K562 (cell line): ENCODE results near the gene CTNNA3. TPM values are rescaled to one million over a fixed set of nuclear protein-coding genes. Genes with fewer than 3 reads are reported as not detected.

Experiments used
- ATAC-seq: fragments of 200-7000 bp; cut with Tn5 transposase; 3 replicates; pipeline ENCODE4 v1.9.1; 2020; ENCODE audit warnings: moderate library complexity
- BruUV-seq: library from RNA; stranded (reverse); fragments of 400-500 nt; replicated peaks from 2 replicates; lab custom pipeline; 2021; lab: Mats Ljungman, UMichigan
- CTCF ChIA-PET: fragments of 300-600 bp; formaldehyde crosslinking; extraction: SDS; loops from one replicate; lab custom pipeline; 2021; ENCODE audit warnings: low intra/inter-chr PET ratio; lab: Yijun Ruan, JAX
- POLR2A ChIA-PET: fragments of 300-600, 350-650 bp; sonication (Branson Sonifier 250); formaldehyde crosslinking; extraction: SDS; loops from one replicate; lab custom pipeline; 2021; ENCODE audit warnings: antibody characterized with exemption, inconsistent platforms; lab: Yijun Ruan, JAX
- DNase-seq, 4 experiments: peaks; one replicate each; pipeline versions ENCODE4 v3.0.0 to v3.0.0-alpha.2; 2011 to 2018; ENCODE audit warnings: low spot score in 3 of 4, mixed read lengths in 3 of 4; ENCODE audit errors: extremely low read depth in 1 of 4
- FAIRE-seq: peaks from 2 replicates; lab custom pipeline; 2011; peaks lifted over from hg19 to GRCh38; lab: Jason Lieb, UNC
- H2AFZ ChIP-seq: 2 replicates; pipeline ENCODE4 v1.6.0; 2011; ENCODE audit warnings: low read depth, low read length, control low read depth, inconsistent platforms
- H3K27ac ChIP-seq: fragments of 200-600 bp; 3 replicates; pipeline ENCODE4 v1.8.0; 2011; ENCODE audit warnings: low read depth, mild to moderate bottlenecking, control low read depth, inconsistent platforms, low read length, moderate library complexity, mixed read lengths; ENCODE audit errors: extremely low read depth
- H3K27me3 ChIP-seq, 2 experiments: fragments of 300-600 bp in 1 of 2; 2 replicates in 1 of 2; 3 replicates in 1 of 2; pipeline versions ENCODE4 v1.6.0 to v1.8.0; 2011; ENCODE audit warnings: inconsistent platforms in 2 of 2, low read length in 2 of 2, mild to moderate bottlenecking in 1 of 2, mixed read lengths in 1 of 2, moderate library complexity in 1 of 2; ENCODE audit not compliant: control insufficient read depth in 2 of 2, insufficient read depth in 2 of 2
- H3K36me3 ChIP-seq: fragments of 300-600 bp; 3 replicates; pipeline ENCODE4 v1.8.0; 2011; ENCODE audit warnings: mild to moderate bottlenecking, low read length, inconsistent platforms; ENCODE audit not compliant: control insufficient read depth, insufficient read depth
- H3K4me1 ChIP-seq, 2 experiments: fragments of 200-600 bp in 1 of 2; replicated peaks in 1 of 2; 2 replicates in 1 of 2; 3 replicates in 1 of 2; pipeline versions ENCODE4 v1.5.1 to v1.8.0; 2011; ENCODE audit warnings: inconsistent platforms in 2 of 2, low read length in 2 of 2, mild to moderate bottlenecking in 1 of 2, mixed read lengths in 1 of 2, moderate library complexity in 1 of 2; ENCODE audit not compliant: control insufficient read depth in 2 of 2, insufficient read depth in 2 of 2
- H3K4me2 ChIP-seq: 2 replicates; pipeline ENCODE4 v1.6.1; 2011; ENCODE audit warnings: low read length, control low read depth, inconsistent platforms, mixed read lengths; ENCODE audit not compliant: insufficient read depth
- H3K4me3 ChIP-seq: fragments of 200-600 bp; sonication (generic), shearing (Covaris generic); 2 replicates; pipeline ENCODE4 v1.5.1; 2016; ENCODE audit warnings: control low read depth, inconsistent platforms
- H3K79me2 ChIP-seq: fragments of 200-600 bp; 3 replicates; pipeline ENCODE4 v1.8.0; 2011; ENCODE audit warnings: low read length, inconsistent platforms; ENCODE audit not compliant: control insufficient read depth, insufficient read depth
- H3K9ac ChIP-seq, 2 experiments: 2 replicates each; pipeline versions ENCODE4 v1.6.0 to v1.6.1; 2011; ENCODE audit warnings: low read depth in 2 of 2, low read length in 2 of 2, control low read depth in 1 of 2, inconsistent platforms in 1 of 2, mild to moderate bottlenecking in 1 of 2, mixed read lengths in 1 of 2; ENCODE audit not compliant: insufficient read depth in 1 of 2
- H3K9me1 ChIP-seq: one replicate; pipeline ENCODE4 v1.6.0; 2011; ENCODE audit warnings: inconsistent platforms, mild to moderate bottlenecking, low read length, moderate library complexity; ENCODE audit not compliant: control insufficient read depth, insufficient read depth
- H3K9me3 ChIP-seq: replicated peaks from 2 replicates; pipeline ENCODE4 v1.5.1; 2011; ENCODE audit warnings: low read depth, low read length, inconsistent platforms; ENCODE audit not compliant: control insufficient read depth, insufficient read depth
- H4K20me1 ChIP-seq: replicated peaks from 2 replicates; pipeline ENCODE4 v1.6.1; 2011; ENCODE audit warnings: low read length, inconsistent platforms, mixed read lengths; ENCODE audit not compliant: control insufficient read depth, insufficient read depth
- DEAF1 ChIP-seq: fragments of 450-650 bp; formaldehyde crosslinking; IDR thresholded peaks from 2 replicates; pipeline ENCODE4 v1.4.0; 2020; ENCODE audit warnings: mild to moderate bottlenecking, moderate library complexity
- HDAC3 ChIP-seq: fragments of 450-650 bp; IDR thresholded peaks from 2 replicates; pipeline ENCODE4 v1.6.1; 2018; ENCODE audit warnings: borderline replicate concordance, mild to moderate bottlenecking, moderate library complexity; ENCODE audit not compliant: partially characterized antibody
- ILK ChIP-seq: fragments of 450-650 bp; IDR thresholded peaks from 2 replicates; pipeline ENCODE4 v1.6.1; 2016; ENCODE audit warnings: missing genetic modification characterization, low read depth, mild to moderate bottlenecking, missing compliant biosample characterization, moderate library complexity, borderline replicate concordance
- LCOR ChIP-seq: sonication (generic); formaldehyde crosslinking; IDR thresholded peaks from 2 replicates; pipeline ENCODE4 v1.8.0; 2022; ENCODE audit warnings: mild to moderate bottlenecking, missing genetic modification reagents
- RUNX1 ChIP-seq: sonication (generic); IDR thresholded peaks from 2 replicates; pipeline ENCODE4 v1.6.1; 2016; ENCODE audit warnings: antibody characterized with exemption, low read depth
- TAF15 ChIP-seq: fragments of 200-400 bp; formaldehyde crosslinking; IDR thresholded peaks from 2 replicates; pipeline ENCODE4 v1.6.1; 2017; ENCODE audit warnings: mild to moderate bottlenecking, low read depth, low read length, moderate library complexity
- ZBED1 ChIP-seq: IDR thresholded peaks from 2 replicates; pipeline ENCODE4 v1.6.1; 2014
- ZNF121 ChIP-seq: sonication (generic); formaldehyde crosslinking; conservative IDR thresholded peaks from 2 replicates; pipeline ENCODE4 v1.8.0; 2022; ENCODE audit warnings: missing genetic modification reagents
- ZNF143 ChIP-seq: sonication (generic); formaldehyde crosslinking; IDR thresholded peaks from 2 replicates; pipeline ENCODE4 v1.9.0; 2022; ENCODE audit warnings: mild to moderate bottlenecking, missing genetic modification reagents
- ZNF23 ChIP-seq: fragments of 250-450 bp; sonication (Bioruptor Pico); IDR thresholded peaks from 2 replicates; pipeline ENCODE4 v1.4.0; 2020; ENCODE audit warnings: mild to moderate bottlenecking
- ZNF324 ChIP-seq: fragments of 250-450 bp; sonication (Bioruptor Pico); IDR thresholded peaks from 2 replicates; pipeline ENCODE4 v1.4.0; 2020; ENCODE audit warnings: mild to moderate bottlenecking
- ZNF740 ChIP-seq, 3 experiments: fragments of 200-800 bp in 1 of 3; sonication (Bioruptor generic) in 1 of 3; sonication (generic) in 1 of 3; formaldehyde crosslinking in 1 of 3; IDR thresholded peaks; 2 replicates each; pipeline versions ENCODE4 v1.6.1 to v1.8.0; 2016 to 2022; ENCODE audit warnings: mild to moderate bottlenecking in 2 of 3, missing compliant biosample characterization in 2 of 3, missing genetic modification characterization in 2 of 3, missing genetic modification reagents in 1 of 3
- ZNF780A ChIP-seq: fragments of 250-450 bp; sonication (Bioruptor Pico); IDR thresholded peaks from 2 replicates; pipeline ENCODE4 v1.5.0; 2021; ENCODE audit warnings: mild to moderate bottlenecking
- WGBS: fragments of 100-300 bp; shearing (Covaris generic); methylation state at CpG from one replicate; pipeline ENCODE4 v1.1.6; 2016; ENCODE audit warnings: low coverage, mixed read lengths; ENCODE audit not compliant: insufficient coverage; ENCODE audit errors: missing lambda C conversion rate; 5-methylcytosine and 5-hydroxymethylcytosine counted together
- in situ Hi-C: fragments of 300-500 bp; cut with MboI; formaldehyde crosslinking; loops from 4 replicates; pipeline ENCODE4 v1.15.0; 2018; ENCODE audit warnings: inconsistent platforms, mixed read lengths
- intact Hi-C: fragments of 100-400 bp; cut with micrococcal nuclease; formaldehyde crosslinking; loops from 2 replicates; pipeline ENCODE4 v1.14.2; 2022
- polyA plus RNA-seq, 8 experiments: library from polyadenylated mRNA; depleted of rRNA in 4 of 8; stranded (reverse) in 5 of 8; unstranded in 3 of 8; fragments of >200 nt; fragmentation: Nextera tagmentation in 2 of 8; fragmentation: Illumina TruSeq in 1 of 8; extraction: Ambion mirVana in 2 of 8; extraction: Trizol in 1 of 8; gene quantifications; 2 replicates each; pipeline versions ENCODE4 v1.2.1 to v1.2.3, GENCODE V29; 2011 to 2014; ENCODE audit warnings: inconsistent platforms in 1 of 8, missing spikeins in 1 of 8
- total RNA-seq, 7 experiments: library from RNA; depleted of rRNA in 6 of 7; stranded (reverse); fragments of >200 nt in 6 of 7; fragmentation: Illumina TruSeq in 2 of 7; extraction: Trizol in 2 of 7; gene quantifications; 2 replicates each; pipeline versions ENCODE4 v1.2.1 to v1.2.3, GENCODE V29; 2011 to 2021; ENCODE audit warnings: low replicate concordance in 1 of 7
- TF ChIP-seq, protein P1 (sequence below), 2 experiments: fragments of 450-650 bp; conservative IDR thresholded peaks; 2 replicates each; pipeline ENCODE4 v1.6.1; 2017; ENCODE audit warnings: mild to moderate bottlenecking in 2 of 2, moderate library complexity in 2 of 2
- TF ChIP-seq, protein P2 (sequence below): sonication (generic); formaldehyde crosslinking; IDR thresholded peaks from 2 replicates; pipeline ENCODE4 v1.8.1; 2022; ENCODE audit warnings: missing genetic modification reagents

Gene CTNNA3
- total and polyA plus RNA-seq, 9 of the 15 experiments (the other 6 are each of a cell fraction or from before 2014, with no cell fraction given): 0.04 TPM; not detected in 8

DNA sequence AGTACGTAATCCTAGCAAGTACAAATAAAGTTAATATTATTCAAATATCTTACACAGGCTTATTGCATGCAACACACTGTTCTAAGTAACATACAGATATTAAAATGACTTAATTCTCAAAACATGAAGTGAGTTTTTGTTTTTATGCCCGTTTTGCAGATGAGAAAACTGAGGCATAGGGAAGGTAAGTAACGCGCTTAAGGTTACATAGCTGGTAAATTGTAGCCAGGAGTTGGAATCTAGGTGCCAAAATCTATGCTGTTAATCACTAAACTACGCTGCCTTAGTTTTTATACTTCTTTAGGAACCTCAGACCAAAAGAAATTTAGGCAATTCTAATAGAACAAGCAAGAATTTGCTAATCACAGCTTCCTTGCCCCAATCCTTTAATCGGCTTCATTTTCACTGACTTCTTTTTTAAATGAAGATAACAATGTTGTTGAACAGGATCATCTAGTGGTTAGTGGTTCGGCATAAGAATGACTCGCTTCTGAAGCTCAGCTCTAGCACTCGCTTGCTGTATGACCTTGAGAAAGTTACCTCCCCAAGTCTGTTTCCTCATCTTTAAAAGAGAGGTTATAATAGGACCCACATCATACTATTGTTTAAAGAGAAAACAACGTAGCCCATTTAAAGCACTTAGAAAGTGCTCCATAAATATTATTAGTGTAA, 771.2 kb downstream of the CTNNA3 start (continued):
- TF ChIP-seq DEAF1 (CRISPR knock-in tag) (no peak), ZNF143 (no peak), ZNF740 (CRISPR knock-in tag; IDR thresholded peaks at IDR 0.05) (no peak), ZNF740 (tag; IDR thresholded peaks at IDR 0.05) (no peak)

GRCh38 chr10:66919248-66919647, 776.7 kb downstream of the CTNNA3 start:
- H3K9ac ChIP-seq: no peak overlapping the region
- 5% methylated on average over 2 of the region's 2 CpGs for WGBS
- no peak overlapping the region for H3K4me3 ChIP-seq
- no peak overlapping the region for H3K4me2 ChIP-seq
- H3K9me1 ChIP-seq: no peaks in the 10 kb centered on the region
- in situ Hi-C loops (no loop called here), intact Hi-C loops (no loop called here)
- H3K36me3 ChIP-seq: no peaks in the 10 kb centered on the region
- DNase-seq (no peak), FAIRE-seq (no peak), ATAC-seq (no peak)
- no peak overlapping the region for H3K27ac ChIP-seq
- H3K27me3 ChIP-seq: no peaks in the 10 kb centered on the region
- no TSS peak for BruUV-seq
- ChIA-PET POLR2A (no interaction called here), CTCF (no interaction called here)
- H3K4me1 ChIP-seq: no peaks in the 10 kb centered on the region
- H2AFZ ChIP-seq: no peak overlapping the region
- H3K79me2 ChIP-seq: no peaks in the 10 kb centered on the region
- no peaks in the 10 kb centered on the region; the same call in 1 of the 2 replicates for H3K9me3 ChIP-seq
- no peaks in the 10 kb centered on the region for H4K20me1 ChIP-seq
- no peak for TF ChIP-seq ILK (tag)
- no peak for TF ChIP-seq RUNX1
- TF ChIP-seq LCOR (CRISPR knock-in tag): no peak
- TF ChIP-seq ZNF780A: no peak
- TF ChIP-seq, protein P1, sequence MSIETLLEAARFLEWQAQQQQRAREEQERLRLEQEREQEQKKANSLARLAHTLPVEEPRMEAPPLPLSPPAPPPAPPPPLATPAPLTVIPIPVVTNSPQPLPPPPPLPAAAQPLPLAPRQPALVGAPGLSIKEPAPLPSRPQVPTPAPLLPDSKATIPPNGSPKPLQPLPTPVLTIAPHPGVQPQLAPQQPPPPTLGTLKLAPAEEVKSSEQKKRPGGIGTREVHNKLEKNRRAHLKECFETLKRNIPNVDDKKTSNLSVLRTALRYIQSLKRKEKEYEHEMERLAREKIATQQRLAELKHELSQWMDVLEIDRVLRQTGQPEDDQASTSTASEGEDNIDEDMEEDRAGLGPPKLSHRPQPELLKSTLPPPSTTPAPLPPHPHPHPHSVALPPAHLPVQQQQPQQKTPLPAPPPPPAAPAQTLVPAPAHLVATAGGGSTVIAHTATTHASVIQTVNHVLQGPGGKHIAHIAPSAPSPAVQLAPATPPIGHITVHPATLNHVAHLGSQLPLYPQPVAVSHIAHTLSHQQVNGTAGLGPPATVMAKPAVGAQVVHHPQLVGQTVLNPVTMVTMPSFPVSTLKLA (conservative IDR thresholded peaks at IDR 0.05): no peak
- TF ChIP-seq TAF15: no peak
- no peak for TF ChIP-seq ZNF23 (CRISPR knock-in tag)
- no peak for TF ChIP-seq ZBED1
- no peak for TF ChIP-seq ZNF324 (CRISPR knock-in tag)
- TF ChIP-seq, protein P2, sequence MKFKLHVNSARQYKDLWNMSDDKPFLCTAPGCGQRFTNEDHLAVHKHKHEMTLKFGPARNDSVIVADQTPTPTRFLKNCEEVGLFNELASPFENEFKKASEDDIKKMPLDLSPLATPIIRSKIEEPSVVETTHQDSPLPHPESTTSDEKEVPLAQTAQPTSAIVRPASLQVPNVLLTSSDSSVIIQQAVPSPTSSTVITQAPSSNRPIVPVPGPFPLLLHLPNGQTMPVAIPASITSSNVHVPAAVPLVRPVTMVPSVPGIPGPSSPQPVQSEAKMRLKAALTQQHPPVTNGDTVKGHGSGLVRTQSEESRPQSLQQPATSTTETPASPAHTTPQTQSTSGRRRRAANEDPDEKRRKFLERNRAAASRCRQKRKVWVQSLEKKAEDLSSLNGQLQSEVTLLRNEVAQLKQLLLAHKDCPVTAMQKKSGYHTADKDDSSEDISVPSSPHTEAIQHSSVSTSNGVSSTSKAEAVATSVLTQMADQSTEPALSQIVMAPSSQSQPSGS (CRISPR knock-in tag): no peak
- TF ChIP-seq HDAC3: no peak
- TF ChIP-seq ZNF121: no peak
